SU-DHL-6 (cell line): ENCODE measurements around the gene PSMB5.

ENCODE experiments used
- EZH2phosphoT487 ChIP-seq: fragments of 200-600 bp; sonication (generic), shearing (Covaris generic); conservative IDR thresholded peaks from 2 replicates; pipeline ENCODE4 v1.6.1; 2018; ENCODE audit warnings: mild to moderate bottlenecking, antibody characterized with exemption, low read length, moderate library complexity, mixed read lengths
- TF ChIP-seq, protein P1 (sequence below): fragments of 200-600 bp; sonication (generic); IDR thresholded peaks from one replicate; pipeline ENCODE4 v1.5.1; 2017; ENCODE audit warnings: antibody characterized with exemption, mild to moderate bottlenecking, low read length, moderate library complexity; ENCODE audit not compliant: insufficient read depth, poor library complexity, severe bottlenecking

DNA sequence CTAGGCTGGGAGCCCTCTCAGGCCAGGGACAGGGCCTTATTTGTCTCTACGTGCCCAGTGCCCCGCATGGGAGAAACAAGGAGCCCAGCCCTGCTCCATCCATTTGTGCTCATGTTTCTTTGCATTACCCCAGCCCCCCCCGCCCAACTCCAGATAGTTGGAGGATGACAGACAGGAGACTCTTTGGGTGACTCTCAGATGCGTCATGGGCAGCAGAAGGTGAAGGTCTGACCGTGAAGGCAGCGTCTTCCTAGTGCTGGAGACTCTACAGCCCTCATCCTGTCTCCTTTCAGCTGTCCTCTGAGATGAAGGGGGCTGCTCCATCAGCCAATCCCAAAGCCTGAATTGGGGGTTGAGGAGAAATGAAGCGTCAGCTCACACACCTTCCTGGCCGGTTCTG is 7.0 kb upstream of the PSMB5 start:
- TF ChIP-seq, protein P1, sequence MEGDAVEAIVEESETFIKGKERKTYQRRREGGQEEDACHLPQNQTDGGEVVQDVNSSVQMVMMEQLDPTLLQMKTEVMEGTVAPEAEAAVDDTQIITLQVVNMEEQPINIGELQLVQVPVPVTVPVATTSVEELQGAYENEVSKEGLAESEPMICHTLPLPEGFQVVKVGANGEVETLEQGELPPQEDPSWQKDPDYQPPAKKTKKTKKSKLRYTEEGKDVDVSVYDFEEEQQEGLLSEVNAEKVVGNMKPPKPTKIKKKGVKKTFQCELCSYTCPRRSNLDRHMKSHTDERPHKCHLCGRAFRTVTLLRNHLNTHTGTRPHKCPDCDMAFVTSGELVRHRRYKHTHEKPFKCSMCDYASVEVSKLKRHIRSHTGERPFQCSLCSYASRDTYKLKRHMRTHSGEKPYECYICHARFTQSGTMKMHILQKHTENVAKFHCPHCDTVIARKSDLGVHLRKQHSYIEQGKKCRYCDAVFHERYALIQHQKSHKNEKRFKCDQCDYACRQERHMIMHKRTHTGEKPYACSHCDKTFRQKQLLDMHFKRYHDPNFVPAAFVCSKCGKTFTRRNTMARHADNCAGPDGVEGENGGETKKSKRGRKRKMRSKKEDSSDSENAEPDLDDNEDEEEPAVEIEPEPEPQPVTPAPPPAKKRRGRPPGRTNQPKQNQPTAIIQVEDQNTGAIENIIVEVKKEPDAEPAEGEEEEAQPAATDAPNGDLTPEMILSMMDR = no peak
- TF ChIP-seq EZH2phosphoT487 = no peak
